ENCODE measurements around the gene ILK.

The ILK gene

DNA sequence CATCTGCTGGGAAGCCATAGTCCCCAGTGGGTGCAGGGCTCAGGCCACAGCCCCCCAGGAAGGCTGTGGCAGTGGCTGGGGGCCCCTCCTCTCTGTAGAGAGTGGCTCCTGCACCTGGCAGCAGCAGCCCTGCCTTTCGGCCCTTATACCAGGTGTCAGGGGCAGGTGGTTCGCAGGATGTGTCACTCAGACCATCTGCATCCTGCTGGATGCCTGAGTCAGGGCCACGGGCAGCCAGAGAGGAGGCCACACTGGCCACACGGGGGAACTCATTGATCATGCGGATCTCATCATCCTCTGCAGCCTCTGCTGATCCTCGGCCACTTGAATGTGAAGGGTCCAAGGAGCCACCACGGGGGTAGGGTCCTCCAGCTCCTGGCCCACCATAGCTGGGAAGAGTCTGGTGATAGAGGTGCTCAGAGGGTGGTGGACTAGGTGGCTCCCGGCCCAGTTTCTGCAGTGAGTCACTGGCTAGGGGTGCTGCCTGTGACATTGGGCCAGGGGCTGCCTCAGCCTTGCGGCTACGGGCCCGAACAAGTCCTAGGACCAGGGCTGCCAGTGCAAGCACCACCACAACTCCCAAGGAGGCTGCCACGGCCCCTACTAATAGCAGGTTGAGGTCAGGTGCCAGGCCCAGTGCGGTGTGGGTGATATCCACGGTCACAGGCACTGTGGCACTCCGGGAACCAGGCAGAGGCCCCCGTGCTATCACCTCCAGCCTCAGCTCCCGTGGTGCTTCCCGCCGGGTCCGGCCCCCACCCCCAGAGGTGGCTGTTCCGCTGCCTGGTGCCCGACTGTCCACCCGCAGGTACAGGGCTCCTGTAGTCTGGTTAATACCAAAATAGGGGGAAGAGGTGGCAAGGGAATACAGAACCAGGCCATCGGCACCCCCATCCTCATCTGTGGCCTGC is 18.9 kb downstream of the ILK start:
- DNase-seq, result no peak

- no peak for DNase-seq
Measured at GRCh38 chr11:6623391-6624363, 20.1 kb downstream of the ILK start.

GRCh38 chr11:6625156-6625831 is 21.7 kb downstream of the ILK start:
- no peak for DNase-seq

DNA sequence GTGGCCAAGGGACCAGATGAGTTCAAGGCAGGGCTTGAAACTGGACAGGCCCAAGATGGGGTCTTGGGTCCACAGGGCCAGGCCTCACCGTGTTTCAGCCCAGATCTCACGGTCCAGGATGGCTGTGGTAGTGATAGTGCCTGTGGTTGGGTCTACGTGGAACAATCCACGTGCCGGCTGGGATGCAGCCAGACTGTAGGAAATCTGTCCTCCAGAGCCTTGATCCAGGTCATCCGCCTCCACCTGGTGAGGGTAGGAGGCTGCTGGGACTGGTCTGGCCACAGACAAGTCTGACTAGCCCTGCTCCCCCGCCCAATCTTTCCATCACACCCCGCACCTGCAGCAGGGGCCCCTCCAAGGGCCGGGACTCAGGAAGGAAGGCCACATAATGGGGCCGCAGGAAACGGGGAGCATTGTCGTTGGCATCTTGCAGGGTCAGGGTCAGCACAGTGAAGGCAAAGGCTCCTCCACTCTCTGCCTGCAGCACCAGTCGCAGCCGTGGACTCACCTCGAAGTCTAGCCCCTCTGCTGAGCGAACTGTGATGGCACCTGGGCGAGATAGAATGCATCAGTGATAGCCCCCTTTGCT is 22.4 kb downstream of the ILK start:
- no peak for DNase-seq

- no peak for DNase-seq
Measured at GRCh38 chr11:6626971-6627761, 23.6 kb downstream of the ILK start.

- no peak for DNase-seq
Measured at GRCh38 chr11:6627762-6628241, 24.2 kb downstream of the ILK start.

- DNase-seq, result no peak
Measured at GRCh38 chr11:6628526-6628925, 25.0 kb downstream of the ILK start.

- no peak for DNase-seq
Measured at GRCh38 chr11:6629573-6629891, 26.0 kb downstream of the ILK start.

GRCh38 chr11:6629892-6630631 is 26.5 kb downstream of the ILK start:
- DNase-seq, result peak; percentile 43

- DNase-seq, result no peak
Measured at GRCh38 chr11:6630632-6631291, 27.2 kb downstream of the ILK start.

GRCh38 chr11:6631361-6631890 is 27.9 kb downstream of the ILK start:
- no peak for DNase-seq

DNA sequence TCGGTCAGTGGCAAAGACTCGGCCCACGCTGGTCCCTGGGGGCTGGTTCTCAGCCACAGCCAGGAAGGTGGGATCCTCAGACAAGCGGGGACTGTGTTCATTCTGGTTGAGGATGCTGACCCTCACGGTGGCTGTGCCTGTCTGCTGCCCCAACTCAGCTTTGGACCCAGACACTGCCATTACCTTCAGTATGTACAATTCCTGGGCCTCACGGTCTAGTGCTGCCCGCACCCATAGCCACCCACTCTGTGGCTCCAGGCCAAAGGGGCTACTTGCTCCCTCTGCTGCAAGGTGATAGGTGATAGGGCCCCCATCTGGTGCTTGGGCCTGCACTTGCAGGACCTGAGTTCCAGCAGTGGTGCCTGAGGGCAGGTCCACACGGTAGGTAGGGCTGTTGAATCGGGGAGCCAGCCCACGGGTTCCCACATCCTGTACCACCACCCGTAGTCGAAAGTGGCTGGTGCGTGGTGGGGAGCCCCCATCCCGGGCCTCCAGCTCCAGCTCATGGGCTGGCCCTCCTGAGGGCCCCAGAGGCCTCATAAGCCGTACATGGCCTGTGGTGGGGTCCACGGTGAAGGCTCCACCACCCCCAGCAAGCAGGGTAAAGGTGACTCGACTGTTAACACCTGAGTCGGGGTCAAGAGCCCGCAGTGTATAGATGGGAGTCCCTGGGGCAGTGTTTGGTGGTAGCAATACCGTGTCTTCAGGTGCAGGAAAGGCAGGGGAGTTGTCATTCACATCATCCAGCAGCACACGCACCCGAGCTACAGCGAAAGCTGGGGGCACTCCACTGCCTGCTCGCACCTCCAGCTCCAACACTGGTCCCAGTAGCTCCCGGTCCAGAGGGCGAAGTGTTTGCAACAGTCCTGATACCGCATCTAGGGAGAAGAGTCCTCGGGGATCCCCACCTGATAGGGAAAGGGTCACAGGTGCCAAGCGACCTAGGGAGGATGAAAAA is 28.8 kb downstream of the ILK start:
- no peak for DNase-seq

- no peak for DNase-seq
Measured at GRCh38 chr11:6633422-6634408, 30.1 kb downstream of the ILK start.

GRCh38 chr11:6634534-6634933 is 31.0 kb downstream of the ILK start:
- DNase-seq, result no peak

GRCh38 chr11:6635082-6635932 is 31.7 kb downstream of the ILK start:
- DNase-seq, result no peak

GRCh38 chr11:6636480-6636879 is 32.9 kb downstream of the ILK start:
- no peak for DNase-seq

GRCh38 chr11:6637871-6638270 is 34.3 kb downstream of the ILK start:
- DNase-seq, result no peak

Measured in NCI-H748 treated with DMSO at 0.1 percent for 48 hours (cell line).